ENCODE data around the gene CYS1.
"Not testable (repeated sequence)": the region's sequence is repeated elsewhere in the genome, so short reads cannot be mapped to it uniquely, and the experiment has no call there.

The CYS1 gene

GRCh38 chr2:10028988-10029874 is 51.0 kb downstream of the CYS1 start:
- peak; percentile 75 to 78 for DNase-seq

GRCh38 chr2:10028407-10028987 is 51.7 kb downstream of the CYS1 start:
- DNase-seq = no peak

GRCh38 chr2:10027660-10028330 is 52.4 kb downstream of the CYS1 start:
- no peak for DNase-seq

GRCh38 chr2:10026940-10027569 is 53.2 kb downstream of the CYS1 start:
- DNase-seq = no peak

- DNase-seq = no peak
Measured at GRCh38 chr2:10022966-10023662, 57.1 kb downstream of the CYS1 start.

- DNase-seq = no peak
Measured at GRCh38 chr2:10022445-10022844, 57.8 kb downstream of the CYS1 start.

GRCh38 chr2:10022041-10022421 is 58.2 kb downstream of the CYS1 start:
- no peak for DNase-seq

GRCh38 chr2:10019602-10020400 is 60.4 kb downstream of the CYS1 start:
- no peak for DNase-seq

- DNase-seq = no peak
Measured at GRCh38 chr2:10019174-10019573, 61.0 kb downstream of the CYS1 start.

- no peak for DNase-seq
Measured at GRCh38 chr2:10017313-10017941, 62.8 kb downstream of the CYS1 start.

GRCh38 chr2:10016802-10017258 is 63.4 kb downstream of the CYS1 start:
- DNase-seq = no peak

- no peak for DNase-seq
Measured at GRCh38 chr2:10016001-10016801, 64.0 kb downstream of the CYS1 start.

GRCh38 chr2:10015376-10015989 is 64.7 kb downstream of the CYS1 start:
- DNase-seq = not testable (repeated sequence)

- DNase-seq = no peak
Measured at GRCh38 chr2:10014418-10015190, 65.6 kb downstream of the CYS1 start.

- DNase-seq = not testable (repeated sequence)
Measured at GRCh38 chr2:10013651-10014417, 66.4 kb downstream of the CYS1 start.

- DNase-seq = no peak
Measured at GRCh38 chr2:10012963-10013461, 67.2 kb downstream of the CYS1 start.

- not testable (repeated sequence) for DNase-seq
Measured at GRCh38 chr2:10012366-10012962, 67.7 kb downstream of the CYS1 start.

Data from CD4-positive, alpha-beta T cell treated with Interferon alpha-2 for 1 hour (primary cell).